ENCODE results near the gene CD244.

- TF ChIP-seq CTCF (IDR thresholded peaks at IDR 0.05) (no peak), POLR2AphosphoS5 (IDR thresholded peaks at IDR 0.05) (no peak), POLR2A (IDR thresholded peaks at IDR 0.05) (no peak)
Measured at GRCh38 chr1:160874935-160875334, 12.2 kb upstream of the CD244 start.

Measured in upper lobe of left lung (tissue), 4 donors.